Fibroblast of peridontal ligament (primary cell): ENCODE results near the gene VPS13A.
A peak's percentile ranks its signal among the peaks of the same experiment; 100 is the strongest.
"Not testable (repeated sequence)": the region's sequence is repeated elsewhere in the genome, so short reads cannot be mapped to it uniquely, and the experiment has no call there.

Experiments used
- DNase-seq: peaks from one replicate; pipeline ENCODE4 v3.0.0-alpha.2; 2010; ENCODE audit errors: extremely low read depth

Gene VPS13A

GRCh38 chr9:77423841-77424240 lies 246.5 kb downstream of the VPS13A start:
- no peak for DNase-seq

- DNase-seq, result no peak
Measured at GRCh38 chr9:77424993-77425392, 247.7 kb downstream of the VPS13A start.

GRCh38 chr9:77426712-77427111 lies 249.4 kb downstream of the VPS13A start:
- DNase-seq, result no peak

- DNase-seq, result no peak
Measured at GRCh38 chr9:77427256-77427927, 250.1 kb downstream of the VPS13A start.

DNA sequence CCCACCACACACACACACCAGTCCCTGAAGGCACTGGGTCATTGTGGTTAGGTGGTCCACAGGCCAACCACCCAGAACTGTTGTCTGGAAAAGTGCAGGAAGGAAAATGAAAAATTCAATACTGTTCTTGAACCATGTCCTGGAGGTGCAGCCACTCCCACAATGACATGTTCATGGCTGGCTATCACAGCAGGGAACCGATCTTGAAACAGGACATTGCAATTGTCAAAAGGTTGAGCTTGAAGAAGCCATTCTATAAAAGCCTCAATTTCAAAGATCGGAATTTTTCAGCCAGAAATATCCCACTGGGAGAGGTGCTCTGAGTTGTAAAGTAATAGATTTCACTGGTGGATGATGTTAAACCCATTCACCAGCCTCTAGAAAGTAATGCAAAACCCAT lies 252.6 kb downstream of the VPS13A start:
- DNase-seq, result no peak

DNA sequence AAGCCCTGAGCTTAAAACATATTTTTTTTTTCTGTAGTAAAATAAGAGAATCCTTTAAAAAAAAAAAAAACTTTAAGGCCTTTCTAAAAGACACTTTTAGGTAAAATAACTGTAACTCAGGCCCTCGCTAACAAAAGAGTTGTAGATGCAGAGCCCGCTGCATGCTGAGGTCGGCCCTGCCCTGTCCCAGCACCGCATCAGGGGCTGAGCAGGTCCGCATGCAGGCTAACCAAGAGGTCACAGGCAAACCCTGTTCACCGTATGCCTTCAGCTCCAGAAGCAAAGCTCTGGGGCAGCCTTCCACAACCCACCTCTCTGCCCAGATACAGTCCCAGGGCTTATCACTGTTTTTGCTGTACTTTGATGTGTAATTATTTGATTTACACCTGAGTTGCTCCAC lies 254.7 kb downstream of the VPS13A start:
- DNase-seq, result no peak

GRCh38 chr9:77433675-77434445 lies 256.5 kb downstream of the VPS13A start:
- peak; percentile 79 for DNase-seq

DNA sequence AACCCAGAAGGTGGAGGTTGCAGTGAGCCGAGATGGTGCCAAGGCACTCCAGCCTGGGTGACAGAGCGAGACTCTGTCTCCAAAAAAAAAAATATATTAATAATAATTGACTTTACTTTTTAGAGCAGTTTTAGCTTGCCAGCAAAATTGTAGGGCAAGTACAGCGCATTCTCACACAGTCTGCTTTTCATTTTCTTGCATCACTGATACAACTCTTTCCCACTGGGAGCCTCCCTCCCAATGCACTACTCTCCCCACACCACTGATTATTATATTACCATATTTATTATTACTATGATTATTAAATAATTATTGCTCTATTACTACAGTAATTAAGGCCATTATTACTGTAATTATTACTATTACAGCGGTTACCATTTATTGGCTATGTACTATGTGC lies 257.9 kb downstream of the VPS13A start:
- DNase-seq, result no peak

DNA sequence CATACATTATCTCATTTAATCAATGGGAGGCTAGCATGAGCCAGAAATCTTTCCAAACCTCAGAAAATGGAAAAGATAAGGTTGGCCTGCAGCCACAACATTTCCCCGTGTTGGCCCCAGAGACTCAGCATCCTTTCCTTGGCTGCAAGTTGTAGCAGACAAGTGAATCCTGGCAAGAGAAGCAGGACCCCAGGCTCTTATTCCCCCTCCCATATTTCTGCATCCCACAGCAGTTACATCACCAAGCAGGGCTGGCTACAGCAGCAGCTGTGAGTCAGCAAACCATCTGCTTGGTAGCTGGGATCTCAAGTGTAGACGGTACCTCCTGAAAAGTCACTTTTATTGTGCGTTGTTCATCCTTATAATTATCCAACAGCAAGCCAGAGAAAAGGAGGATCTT lies 258.4 kb downstream of the VPS13A start:
- peak; percentile 43 for DNase-seq

GRCh38 chr9:77438653-77439052 lies 261.3 kb downstream of the VPS13A start:
- no peak for DNase-seq

GRCh38 chr9:77440057-77440456 lies 262.7 kb downstream of the VPS13A start:
- DNase-seq, result peak; percentile 70

- not testable (repeated sequence) for DNase-seq
Measured at GRCh38 chr9:77441124-77441523, 263.8 kb downstream of the VPS13A start.

DNA sequence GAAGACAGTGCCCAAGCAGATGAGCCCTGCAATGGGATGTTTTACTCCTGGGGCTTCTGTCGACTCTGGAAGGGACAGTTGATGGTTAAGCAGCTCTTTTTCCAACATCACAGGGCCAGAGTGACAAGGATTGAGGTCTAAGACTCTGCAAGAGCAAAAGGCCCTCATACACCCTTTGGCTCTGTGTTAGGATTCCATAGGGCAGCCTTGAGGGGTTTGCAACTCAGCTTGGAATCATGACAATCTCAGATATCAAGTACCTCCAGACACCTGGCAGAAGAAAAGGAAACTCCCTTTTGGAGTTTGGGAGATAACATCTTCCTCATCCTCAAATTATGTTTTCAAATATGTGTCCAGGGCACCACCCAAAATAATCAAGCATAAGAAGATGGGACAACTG lies 265.1 kb downstream of the VPS13A start:
- DNase-seq, result no peak

DNA sequence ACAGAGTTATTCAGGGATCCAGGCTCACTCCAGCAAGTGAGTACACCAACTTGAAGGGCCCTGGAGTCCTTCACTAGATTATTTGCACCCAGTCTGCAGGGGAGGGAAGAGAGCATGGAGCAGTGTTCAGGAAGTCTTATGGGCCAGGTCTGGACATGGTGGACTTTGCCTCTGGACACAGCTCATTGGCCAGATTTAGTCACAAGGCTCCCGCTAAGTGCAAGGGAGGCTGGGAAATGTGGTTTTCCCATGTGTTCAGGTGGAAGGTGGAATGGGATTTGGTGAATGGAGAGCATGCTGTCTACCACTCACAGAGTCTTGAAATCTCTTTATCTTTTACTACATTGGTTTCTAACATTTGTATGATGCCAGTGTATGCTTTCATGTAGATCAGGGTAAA lies 270.3 kb downstream of the VPS13A start:
- DNase-seq, result no peak

DNA sequence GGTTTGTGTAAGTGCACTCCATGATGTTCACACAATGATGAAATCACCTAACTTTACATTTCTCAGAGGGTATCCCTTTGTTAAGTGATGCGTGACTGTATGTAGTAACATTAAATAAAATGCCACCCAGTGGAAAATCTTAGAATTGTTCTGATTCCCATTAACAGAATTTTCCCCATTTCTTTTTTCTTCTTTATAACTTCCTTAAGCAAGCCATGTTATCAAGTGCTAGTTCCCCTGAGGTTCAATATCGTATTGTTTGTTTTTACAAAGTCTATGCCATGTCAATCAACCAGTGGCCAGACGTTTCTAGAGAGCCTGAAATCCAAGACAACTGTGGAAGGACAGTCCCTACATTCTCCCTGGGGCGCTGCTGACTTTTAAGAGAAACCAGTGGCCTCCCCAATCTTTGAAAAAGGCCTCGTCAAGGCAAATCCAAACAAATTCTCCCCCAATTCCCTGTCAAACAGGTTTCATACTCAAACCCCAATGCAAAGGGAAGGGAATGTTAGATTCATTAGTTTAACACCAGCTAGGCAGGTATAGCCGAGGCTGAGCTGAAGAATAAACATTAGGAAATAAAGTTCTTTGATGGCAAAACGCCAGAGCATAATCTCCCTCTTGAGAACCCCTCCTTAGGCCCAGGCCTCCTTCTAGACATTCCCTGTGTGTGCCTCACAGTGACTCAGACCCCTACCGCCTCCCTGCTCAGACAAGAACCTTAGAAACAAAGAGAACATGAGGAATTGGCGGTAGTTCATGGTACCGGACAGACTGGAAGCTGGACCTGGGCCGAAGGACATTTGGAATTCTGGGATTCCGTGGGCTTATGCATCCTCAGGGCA lies 272.1 kb downstream of the VPS13A start:
- peak; percentile 33 for DNase-seq

GRCh38 chr9:77450085-77450475 lies 272.7 kb downstream of the VPS13A start:
- no peak for DNase-seq

- DNase-seq, result no peak
Measured at GRCh38 chr9:77451507-77451906, 274.2 kb downstream of the VPS13A start.

DNA sequence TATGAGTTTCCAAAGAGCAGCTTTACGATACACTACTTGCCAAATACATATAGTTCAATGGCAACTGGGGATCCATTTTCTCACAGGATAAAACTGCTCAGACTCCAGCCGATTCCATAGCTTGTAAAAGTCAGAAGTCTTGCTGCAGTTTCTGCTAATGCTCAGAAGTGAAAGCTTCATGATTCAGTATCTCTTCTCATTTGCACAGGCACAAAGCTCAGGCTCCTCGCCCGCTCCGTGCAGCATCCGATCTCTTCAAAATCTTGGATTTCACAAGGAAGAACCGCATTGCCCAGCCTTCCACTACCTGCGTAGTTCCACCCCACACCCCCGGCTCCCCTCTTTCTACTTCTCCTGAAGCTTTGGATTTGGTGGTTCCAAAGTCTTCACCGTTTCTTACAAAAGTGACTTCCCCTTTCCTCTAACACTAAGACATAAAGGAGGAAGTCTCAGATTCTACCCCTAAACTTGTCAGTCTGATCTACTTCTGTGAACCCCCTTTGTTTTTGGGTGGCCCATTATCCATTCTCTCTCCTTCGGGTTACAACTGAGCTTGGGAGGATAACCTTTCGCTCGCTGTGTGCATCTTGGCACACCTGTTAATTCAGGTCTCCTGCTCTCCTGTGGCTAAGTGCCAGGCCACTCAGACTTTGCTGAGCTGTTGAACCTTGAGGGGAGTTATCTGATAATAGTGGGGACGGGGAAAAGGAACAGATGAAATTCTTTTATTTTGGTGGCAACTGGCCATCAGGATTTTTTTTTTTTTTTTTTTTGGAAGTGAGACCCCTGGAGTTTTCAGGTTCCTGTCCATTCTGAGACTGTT lies 276.7 kb downstream of the VPS13A start:
- no peak for DNase-seq

DNA sequence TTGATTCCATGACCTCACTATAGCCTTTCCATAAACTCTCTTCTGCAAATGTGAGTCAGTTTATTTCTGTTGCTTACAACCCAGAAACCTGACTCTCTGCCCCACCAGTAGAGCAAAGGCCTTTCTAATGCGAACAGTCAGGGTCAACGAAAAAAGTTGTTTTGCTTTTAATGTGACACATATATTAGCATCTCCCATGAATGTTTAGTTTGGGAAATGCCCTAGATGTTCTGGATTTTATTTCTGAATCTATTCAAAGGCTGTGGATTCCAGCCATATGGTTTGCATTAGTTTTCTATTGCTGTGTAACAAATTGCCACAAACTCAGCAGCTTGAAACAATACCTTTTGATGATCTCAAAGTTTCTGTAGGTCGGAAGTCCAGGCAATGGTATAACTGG lies 277.3 kb downstream of the VPS13A start:
- peak; percentile 89 for DNase-seq

DNA sequence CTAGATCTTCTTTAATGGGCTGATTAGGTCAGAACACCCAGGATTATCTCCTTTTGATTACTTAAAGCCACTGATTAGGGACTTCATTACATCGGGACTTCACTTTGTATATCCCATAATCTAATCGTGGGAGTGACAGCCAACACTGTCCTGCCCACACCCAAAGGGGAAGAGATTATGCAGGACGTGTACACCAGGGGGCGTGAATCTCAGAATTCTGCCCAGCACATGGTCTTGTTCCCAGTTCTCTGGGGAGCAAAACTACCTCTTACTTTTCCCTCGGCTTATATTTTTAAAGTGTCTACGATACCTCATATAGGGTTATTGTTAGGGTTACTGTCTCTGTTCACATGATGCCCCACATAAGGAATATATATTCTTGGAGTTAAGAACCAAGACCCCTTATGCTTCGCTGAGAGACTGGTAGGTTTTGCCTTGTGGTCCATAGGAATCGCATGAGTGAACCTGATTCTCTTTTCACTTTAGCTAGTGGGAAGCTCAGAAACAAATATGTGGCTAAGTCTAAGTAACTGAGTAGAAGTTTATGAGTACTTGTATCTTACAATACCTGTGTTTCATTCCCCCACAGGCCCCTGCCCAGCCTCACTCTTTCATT lies 278.1 kb downstream of the VPS13A start:
- DNase-seq, result no peak

DNA sequence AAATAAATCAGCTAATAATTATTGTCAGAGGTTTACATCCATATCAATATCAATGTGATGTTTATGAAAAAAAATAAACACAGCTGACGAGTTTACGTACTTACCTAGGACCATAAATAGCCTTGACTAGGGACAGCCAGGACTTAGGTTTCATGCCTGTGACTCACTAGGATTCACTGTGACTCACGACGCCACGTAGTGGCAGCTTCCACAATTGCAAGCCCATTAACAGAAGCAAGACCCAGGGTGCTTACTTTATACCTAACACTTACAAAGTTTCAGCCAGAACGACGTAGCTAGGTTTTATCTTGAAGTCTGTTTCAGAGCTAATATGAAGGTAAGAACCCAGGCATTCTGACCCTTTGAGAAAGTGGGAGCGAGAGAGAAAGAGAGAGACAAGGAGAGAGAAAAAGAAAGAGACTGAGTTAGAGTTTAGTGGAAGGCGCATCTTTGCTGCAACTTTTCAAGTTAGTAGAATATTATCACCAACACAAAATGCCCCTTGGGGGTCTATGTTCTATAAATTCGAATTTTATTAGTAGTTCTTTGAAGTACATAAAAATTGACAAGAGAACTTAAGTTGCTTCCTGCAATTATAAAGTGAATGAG lies 279.6 kb downstream of the VPS13A start:
- DNase-seq, result peak; percentile 91
